ENCODE measurements around the gene EFNB1.
A peak's percentile ranks its signal among the peaks of the same experiment; 100 is the strongest.

The EFNB1 gene

GRCh38 chrX:68827848-68828624 is 785 bp upstream of the EFNB1 start:
- peak; percentile 68 for DNase-seq

- no peak for DNase-seq
These were observed 979 bp downstream of the EFNB1 start for GRCh38 chrX:68829582-68830418.

- DNase-seq, result no peak
These were observed 1.9 kb downstream of the EFNB1 start for GRCh38 chrX:68830419-68831404.

- DNase-seq, result no peak
These were observed 2.7 kb downstream of the EFNB1 start for GRCh38 chrX:68831405-68832100.

GRCh38 chrX:68832101-68832416 is 3.2 kb downstream of the EFNB1 start:
- DNase-seq, result no peak

- DNase-seq, result no peak
These were observed 4.0 kb downstream of the EFNB1 start for GRCh38 chrX:68832516-68833447.

GRCh38 chrX:68833448-68833805 is 4.6 kb downstream of the EFNB1 start:
- DNase-seq, result no peak

GRCh38 chrX:68833855-68834331 is 5.1 kb downstream of the EFNB1 start:
- DNase-seq, result no peak

GRCh38 chrX:68834371-68835103 is 5.7 kb downstream of the EFNB1 start:
- no peak for DNase-seq

- no peak for DNase-seq
These were observed 6.3 kb downstream of the EFNB1 start for GRCh38 chrX:68835104-68835442.

GRCh38 chrX:68835468-68835867 is 6.6 kb downstream of the EFNB1 start:
- no peak for DNase-seq

- DNase-seq, result no peak
These were observed 8.3 kb downstream of the EFNB1 start for GRCh38 chrX:68837119-68837518.

- DNase-seq, result no peak
These were observed 9.7 kb downstream of the EFNB1 start for GRCh38 chrX:68838571-68838910.

GRCh38 chrX:68839771-68840170 is 10.9 kb downstream of the EFNB1 start:
- no peak for DNase-seq

GRCh38 chrX:68840256-68840655 is 11.4 kb downstream of the EFNB1 start:
- no peak for DNase-seq

- DNase-seq, result no peak
These were observed 12.6 kb downstream of the EFNB1 start for GRCh38 chrX:68841251-68842049.

- no peak for DNase-seq
These were observed 13.5 kb downstream of the EFNB1 start for GRCh38 chrX:68842351-68842750.

- no peak for DNase-seq
These were observed 14.2 kb downstream of the EFNB1 start for GRCh38 chrX:68842781-68843581.

GRCh38 chrX:68843992-68844391 is 15.2 kb downstream of the EFNB1 start:
- no peak for DNase-seq

All from midbrain (tissue), 1 donor.